ENCODE measurements around the gene KCNQ1.

KCNQ1 gene

GRCh38 chr11:2574043-2574552 lies 129.3 kb downstream of the KCNQ1 start:
- DNase-seq, result no peak

GRCh38 chr11:2574553-2575535 lies 130.0 kb downstream of the KCNQ1 start:
- no peak for DNase-seq

- DNase-seq, result no peak
Observed at GRCh38 chr11:2575591-2576051, 130.8 kb downstream of the KCNQ1 start.

GRCh38 chr11:2576111-2576510 lies 131.3 kb downstream of the KCNQ1 start:
- no peak for DNase-seq

GRCh38 chr11:2576549-2576948 lies 131.7 kb downstream of the KCNQ1 start:
- no peak for DNase-seq

GRCh38 chr11:2577031-2577990 lies 132.5 kb downstream of the KCNQ1 start:
- DNase-seq, result no peak

GRCh38 chr11:2577991-2578928 lies 133.5 kb downstream of the KCNQ1 start:
- DNase-seq, result no peak

GRCh38 chr11:2578929-2579270 lies 134.1 kb downstream of the KCNQ1 start:
- no peak for DNase-seq

- DNase-seq, result no peak
Observed at GRCh38 chr11:2579315-2580060, 134.7 kb downstream of the KCNQ1 start.

- DNase-seq, result no peak
Observed at GRCh38 chr11:2580061-2580421, 135.2 kb downstream of the KCNQ1 start.

GRCh38 chr11:2580571-2581001 lies 135.8 kb downstream of the KCNQ1 start:
- no peak for DNase-seq

GRCh38 chr11:2581151-2581930 lies 136.5 kb downstream of the KCNQ1 start:
- DNase-seq, result no peak

- no peak for DNase-seq
Observed at GRCh38 chr11:2581931-2582350, 137.1 kb downstream of the KCNQ1 start.

GRCh38 chr11:2582351-2582945 lies 137.6 kb downstream of the KCNQ1 start:
- DNase-seq, result no peak

GRCh38 chr11:2582946-2583604 lies 138.3 kb downstream of the KCNQ1 start:
- DNase-seq, result peak; percentile 0

- DNase-seq, result peak; percentile 0
Observed at GRCh38 chr11:2583605-2583958, 138.8 kb downstream of the KCNQ1 start.

- DNase-seq, result no peak
Observed at GRCh38 chr11:2584434-2584811, 139.6 kb downstream of the KCNQ1 start.

- no peak for DNase-seq
Observed at GRCh38 chr11:2584812-2585565, 140.2 kb downstream of the KCNQ1 start.

- no peak for DNase-seq
Observed at GRCh38 chr11:2585566-2586086, 140.8 kb downstream of the KCNQ1 start.

Data from activated effector memory CD4-positive, alpha-beta T cell treated with Interleukin-2 at 50 U/mL for 16 hours (primary cell).